K562 (cell line): ENCODE results near the gene MYOM1. TPM values are rescaled to one million over a fixed set of nuclear protein-coding genes. Genes with fewer than 3 reads are reported as not detected.

Source experiments
- ATAC-seq: fragments of 200-7000 bp; cut with Tn5 transposase; 3 replicates; pipeline ENCODE4 v1.9.1; 2020; ENCODE audit warnings: moderate library complexity
- BruUV-seq: library from RNA; stranded (reverse); fragments of 400-500 nt; replicated peaks from 2 replicates; lab custom pipeline; 2021; lab: Mats Ljungman, UMichigan
- CTCF ChIA-PET: fragments of 300-600 bp; formaldehyde crosslinking; extraction: SDS; loops from one replicate; lab custom pipeline; 2021; ENCODE audit warnings: low intra/inter-chr PET ratio; lab: Yijun Ruan, JAX
- POLR2A ChIA-PET: fragments of 300-600, 350-650 bp; sonication (Branson Sonifier 250); formaldehyde crosslinking; extraction: SDS; loops from one replicate; lab custom pipeline; 2021; ENCODE audit warnings: antibody characterized with exemption, inconsistent platforms; lab: Yijun Ruan, JAX
- DNase-seq, 4 experiments: peaks; one replicate each; pipeline versions ENCODE4 v3.0.0 to v3.0.0-alpha.2; 2011 to 2018; ENCODE audit warnings: low spot score in 3 of 4, mixed read lengths in 3 of 4; ENCODE audit errors: extremely low read depth in 1 of 4
- FAIRE-seq: peaks from 2 replicates; lab custom pipeline; 2011; peaks lifted over from hg19 to GRCh38; lab: Jason Lieb, UNC
- H2AFZ ChIP-seq: 2 replicates; pipeline ENCODE4 v1.6.0; 2011; ENCODE audit warnings: low read depth, low read length, control low read depth, inconsistent platforms
- H3K27ac ChIP-seq: fragments of 200-600 bp; 3 replicates; pipeline ENCODE4 v1.8.0; 2011; ENCODE audit warnings: low read depth, mild to moderate bottlenecking, control low read depth, inconsistent platforms, low read length, moderate library complexity, mixed read lengths; ENCODE audit errors: extremely low read depth
- H3K27me3 ChIP-seq, 2 experiments: fragments of 300-600 bp in 1 of 2; 2 replicates in 1 of 2; 3 replicates in 1 of 2; pipeline versions ENCODE4 v1.6.0 to v1.8.0; 2011; ENCODE audit warnings: inconsistent platforms in 2 of 2, low read length in 2 of 2, mild to moderate bottlenecking in 1 of 2, mixed read lengths in 1 of 2, moderate library complexity in 1 of 2; ENCODE audit not compliant: control insufficient read depth in 2 of 2, insufficient read depth in 2 of 2
- H3K36me3 ChIP-seq: fragments of 300-600 bp; 3 replicates; pipeline ENCODE4 v1.8.0; 2011; ENCODE audit warnings: mild to moderate bottlenecking, low read length, inconsistent platforms; ENCODE audit not compliant: control insufficient read depth, insufficient read depth
- H3K4me1 ChIP-seq, 2 experiments: fragments of 200-600 bp in 1 of 2; replicated peaks in 1 of 2; 2 replicates in 1 of 2; 3 replicates in 1 of 2; pipeline versions ENCODE4 v1.5.1 to v1.8.0; 2011; ENCODE audit warnings: inconsistent platforms in 2 of 2, low read length in 2 of 2, mild to moderate bottlenecking in 1 of 2, mixed read lengths in 1 of 2, moderate library complexity in 1 of 2; ENCODE audit not compliant: control insufficient read depth in 2 of 2, insufficient read depth in 2 of 2
- H3K4me2 ChIP-seq: 2 replicates; pipeline ENCODE4 v1.6.1; 2011; ENCODE audit warnings: low read length, control low read depth, inconsistent platforms, mixed read lengths; ENCODE audit not compliant: insufficient read depth
- H3K4me3 ChIP-seq: fragments of 200-600 bp; sonication (generic), shearing (Covaris generic); 2 replicates; pipeline ENCODE4 v1.5.1; 2016; ENCODE audit warnings: control low read depth, inconsistent platforms
- H3K79me2 ChIP-seq: fragments of 200-600 bp; 3 replicates; pipeline ENCODE4 v1.8.0; 2011; ENCODE audit warnings: low read length, inconsistent platforms; ENCODE audit not compliant: control insufficient read depth, insufficient read depth
- H3K9ac ChIP-seq, 2 experiments: 2 replicates each; pipeline versions ENCODE4 v1.6.0 to v1.6.1; 2011; ENCODE audit warnings: low read depth in 2 of 2, low read length in 2 of 2, control low read depth in 1 of 2, inconsistent platforms in 1 of 2, mild to moderate bottlenecking in 1 of 2, mixed read lengths in 1 of 2; ENCODE audit not compliant: insufficient read depth in 1 of 2
- H3K9me1 ChIP-seq: one replicate; pipeline ENCODE4 v1.6.0; 2011; ENCODE audit warnings: inconsistent platforms, mild to moderate bottlenecking, low read length, moderate library complexity; ENCODE audit not compliant: control insufficient read depth, insufficient read depth
- H3K9me3 ChIP-seq: replicated peaks from 2 replicates; pipeline ENCODE4 v1.5.1; 2011; ENCODE audit warnings: low read depth, low read length, inconsistent platforms; ENCODE audit not compliant: control insufficient read depth, insufficient read depth
- H4K20me1 ChIP-seq: replicated peaks from 2 replicates; pipeline ENCODE4 v1.6.1; 2011; ENCODE audit warnings: low read length, inconsistent platforms, mixed read lengths; ENCODE audit not compliant: control insufficient read depth, insufficient read depth
- BCOR ChIP-seq: fragments of 450-650 bp; IDR thresholded peaks from 2 replicates; pipeline ENCODE4 v1.6.1; 2016
- ETV6 ChIP-seq, 3 experiments: fragments of 150-350 bp in 1 of 3; sonication (generic) in 1 of 3; formaldehyde crosslinking in 1 of 3; IDR thresholded peaks; 2 replicates each; pipeline versions ENCODE4 v1.6.1 to v1.8.0; 2014 to 2022; ENCODE audit warnings: borderline replicate concordance in 2 of 3, low read depth in 2 of 3, antibody characterized with exemption in 1 of 3, low read length in 1 of 3, mild to moderate bottlenecking in 1 of 3, missing genetic modification reagents in 1 of 3
- MECOM ChIP-seq: fragments of 250-450 bp; sonication (Bioruptor Pico); IDR thresholded peaks from 2 replicates; pipeline ENCODE4 v1.8.0; 2022; ENCODE audit warnings: inconsistent platforms
- MLLT1 ChIP-seq, 2 experiments: fragments of 450-650 bp; IDR thresholded peaks; 2 replicates each; pipeline ENCODE4 v1.6.1; 2016
- MTA3 ChIP-seq: fragments of 450-650 bp; formaldehyde crosslinking; IDR thresholded peaks from 2 replicates; pipeline ENCODE4 v1.6.1; 2017; ENCODE audit warnings: mild to moderate bottlenecking, borderline replicate concordance
- PRMT5 ChIP-seq: sonication (generic); formaldehyde crosslinking; IDR thresholded peaks from 2 replicates; pipeline ENCODE4 v1.5.0; 2020; ENCODE audit warnings: missing genetic modification reagents
- RFX5 ChIP-seq: IDR thresholded peaks from 2 replicates; pipeline ENCODE4 v1.6.1; 2011; ENCODE audit warnings: low read depth, mild to moderate bottlenecking, improper control_type of control experiment, low read length
- SIN3B ChIP-seq: fragments of 450-650 bp; IDR thresholded peaks from 2 replicates; pipeline ENCODE4 v1.6.1; 2017; ENCODE audit warnings: low read depth, mild to moderate bottlenecking, moderate library complexity
- SMAD1 ChIP-seq: fragments of 150-350 bp; IDR thresholded peaks from 2 replicates; pipeline ENCODE4 v1.6.1; 2014; ENCODE audit warnings: low read length, low read depth; ENCODE audit not compliant: partially characterized antibody
- SUPT5H ChIP-seq: fragments of 450-650 bp; IDR thresholded peaks from 2 replicates; pipeline ENCODE4 v1.6.1; 2016
- TAF1 ChIP-seq: IDR thresholded peaks from 2 replicates; pipeline ENCODE4 v1.6.1; 2011; ENCODE audit warnings: mild to moderate bottlenecking, low read length, moderate library complexity; ENCODE audit not compliant: insufficient read depth, control insufficient read depth, severe bottlenecking; ENCODE audit errors: extremely low read depth
- TBP ChIP-seq: optimal IDR thresholded peaks from 2 replicates; pipeline ENCODE3; 2011; ENCODE audit warnings: low read depth, low read length, improper control_type of control experiment
- TGIF2 ChIP-seq: sonication (generic); formaldehyde crosslinking; IDR thresholded peaks from 2 replicates; pipeline ENCODE4 v1.8.1; 2022; ENCODE audit warnings: mild to moderate bottlenecking, missing genetic modification reagents, moderate library complexity
- THAP7 ChIP-seq: fragments of 250-450 bp; sonication (Bioruptor Pico); IDR thresholded peaks from 2 replicates; pipeline ENCODE4 v1.5.0; 2021
- TRIM28 ChIP-seq: fragments of 450-650 bp; IDR thresholded peaks from 2 replicates; pipeline ENCODE4 v1.6.1; 2017
- ZBED1 ChIP-seq: IDR thresholded peaks from 2 replicates; pipeline ENCODE4 v1.6.1; 2014
- WGBS: fragments of 100-300 bp; shearing (Covaris generic); methylation state at CpG from one replicate; pipeline ENCODE4 v1.1.6; 2016; ENCODE audit warnings: low coverage, mixed read lengths; ENCODE audit not compliant: insufficient coverage; ENCODE audit errors: missing lambda C conversion rate; 5-methylcytosine and 5-hydroxymethylcytosine counted together
- in situ Hi-C: fragments of 300-500 bp; cut with MboI; formaldehyde crosslinking; loops from 4 replicates; pipeline ENCODE4 v1.15.0; 2018; ENCODE audit warnings: inconsistent platforms, mixed read lengths
- intact Hi-C: fragments of 100-400 bp; cut with micrococcal nuclease; formaldehyde crosslinking; loops from 2 replicates; pipeline ENCODE4 v1.14.2; 2022
- polyA plus RNA-seq, 8 experiments: library from polyadenylated mRNA; depleted of rRNA in 4 of 8; stranded (reverse) in 5 of 8; unstranded in 3 of 8; fragments of >200 nt; fragmentation: Nextera tagmentation in 2 of 8; fragmentation: Illumina TruSeq in 1 of 8; extraction: Ambion mirVana in 2 of 8; extraction: Trizol in 1 of 8; gene quantifications; 2 replicates each; pipeline versions ENCODE4 v1.2.1 to v1.2.3, GENCODE V29; 2011 to 2014; ENCODE audit warnings: inconsistent platforms in 1 of 8, missing spikeins in 1 of 8
- total RNA-seq, 7 experiments: library from RNA; depleted of rRNA in 6 of 7; stranded (reverse); fragments of >200 nt in 6 of 7; fragmentation: Illumina TruSeq in 2 of 7; extraction: Trizol in 2 of 7; gene quantifications; 2 replicates each; pipeline versions ENCODE4 v1.2.1 to v1.2.3, GENCODE V29; 2011 to 2021; ENCODE audit warnings: low replicate concordance in 1 of 7
- TF ChIP-seq, protein P1 (sequence below): IDR thresholded peaks from 3 replicates; pipeline ENCODE4 v1.6.1; 2011; ENCODE audit warnings: borderline replicate concordance, mild to moderate bottlenecking, moderate library complexity; ENCODE audit not compliant: insufficient read length; ENCODE audit errors: extremely low read depth

MYOM1 gene
- total and polyA plus RNA-seq, 9 of the 15 experiments (the other 6 are each of a cell fraction or from before 2014, with no cell fraction given) = 0.01 to 0.62 (median 0.25) TPM

- ATAC-seq = no peak
- no peaks in the 10 kb centered on the region; the same call in 1 of the 2 replicates for H3K9me3 ChIP-seq
These were observed 167.4 kb downstream of the MYOM1 start for GRCh38 chr18:3052411-3052758.

More at GRCh38 chr18:3052411-3052758, 167.4 kb downstream of the MYOM1 start:
- ChIA-PET CTCF (no interaction called here), POLR2A (interaction anchor here (0.7 to 1.1 kb wide), 2 partner anchors 9 to 507 kb away, joined by 3 read pairs; no protein-coding TSS in a partner anchor)
- H3K79me2 ChIP-seq = no peaks in the 10 kb centered on the region
- H2AFZ ChIP-seq = no peak overlapping the region
- WGBS = 29% methylated on average over 2 of the region's 2 CpGs
- no peaks in the 10 kb centered on the region for H3K27me3 ChIP-seq
- no peak overlapping the region for H3K27ac ChIP-seq
- H3K9me1 ChIP-seq = no peaks in the 10 kb centered on the region
- no TSS peak for BruUV-seq
- no peak overlapping the region for H3K4me3 ChIP-seq
- H3K36me3 ChIP-seq = no peaks in the 10 kb centered on the region
- no peak for FAIRE-seq
- no peak overlapping the region for H3K4me2 ChIP-seq
- H3K9ac ChIP-seq = no peak overlapping the region
- no peak for DNase-seq
- no peaks in the 10 kb centered on the region for H4K20me1 ChIP-seq
- in situ Hi-C loops (no loop called here), intact Hi-C loops (no loop called here)
- TF ChIP-seq MTA3 = no peak
- TF ChIP-seq TBP = no peak
- no peak for TF ChIP-seq RFX5
- no peak for TF ChIP-seq BCOR
- no peak for TF ChIP-seq ETV6 (IDR thresholded peaks at IDR 0.05; ENCODE audit: borderline replicate concordance in 1 of 2, low read depth in 2 of 2, low read length in 1 of 2)
- no peak for TF ChIP-seq ETV6 (CRISPR knock-in tag; IDR thresholded peaks at IDR 0.05; ENCODE audit: borderline replicate concordance)
- TF ChIP-seq PRMT5 (CRISPR knock-in tag) = no peak
- TF ChIP-seq TGIF2 (CRISPR knock-in tag) = no peak
- TF ChIP-seq SIN3B = no peak
- TF ChIP-seq, protein P1, sequence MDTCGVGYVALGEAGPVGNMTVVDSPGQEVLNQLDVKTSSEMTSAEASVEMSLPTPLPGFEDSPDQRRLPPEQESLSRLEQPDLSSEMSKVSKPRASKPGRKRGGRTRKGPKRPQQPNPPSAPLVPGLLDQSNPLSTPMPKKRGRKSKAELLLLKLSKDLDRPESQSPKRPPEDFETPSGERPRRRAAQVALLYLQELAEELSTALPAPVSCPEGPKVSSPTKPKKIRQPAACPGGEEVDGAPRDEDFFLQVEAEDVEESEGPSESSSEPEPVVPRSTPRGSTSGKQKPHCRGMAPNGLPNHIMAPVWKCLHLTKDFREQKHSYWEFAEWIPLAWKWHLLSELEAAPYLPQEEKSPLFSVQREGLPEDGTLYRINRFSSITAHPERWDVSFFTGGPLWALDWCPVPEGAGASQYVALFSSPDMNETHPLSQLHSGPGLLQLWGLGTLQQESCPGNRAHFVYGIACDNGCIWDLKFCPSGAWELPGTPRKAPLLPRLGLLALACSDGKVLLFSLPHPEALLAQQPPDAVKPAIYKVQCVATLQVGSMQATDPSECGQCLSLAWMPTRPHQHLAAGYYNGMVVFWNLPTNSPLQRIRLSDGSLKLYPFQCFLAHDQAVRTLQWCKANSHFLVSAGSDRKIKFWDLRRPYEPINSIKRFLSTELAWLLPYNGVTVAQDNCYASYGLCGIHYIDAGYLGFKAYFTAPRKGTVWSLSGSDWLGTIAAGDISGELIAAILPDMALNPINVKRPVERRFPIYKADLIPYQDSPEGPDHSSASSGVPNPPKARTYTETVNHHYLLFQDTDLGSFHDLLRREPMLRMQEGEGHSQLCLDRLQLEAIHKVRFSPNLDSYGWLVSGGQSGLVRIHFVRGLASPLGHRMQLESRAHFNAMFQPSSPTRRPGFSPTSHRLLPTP = no peak
- no peak for TF ChIP-seq MLLT1 (IDR thresholded peaks at IDR 0.05)
- TF ChIP-seq TAF1 = no peak
- TF ChIP-seq TRIM28 = no peak
- no peak for TF ChIP-seq MECOM
- no peak for TF ChIP-seq SUPT5H
- TF ChIP-seq SMAD1 = no peak
- TF ChIP-seq THAP7 = no peak
- no peak for TF ChIP-seq ZBED1
- TF ChIP-seq, all 486 proteins: peak for 0
- peaks cover 0 to 3% of the 10 kb centered on the region in 2 experiments; a peak in 2 of 5 replicates for H3K4me1 ChIP-seq
